T47D (cell line): ENCODE measurements around the gene OR5L2.
"Not testable (repeated sequence)": the region's sequence is repeated elsewhere in the genome, so short reads cannot be mapped to it uniquely, and the experiment has no call there.

Experiments
- DNase-seq, 2 experiments: peaks; one replicate each; pipeline versions ENCODE4 v3.0.0 to v3.0.0-alpha.2; 2011 to 2012; ENCODE audit warnings: low read depth in 1 of 2, low spot score in 1 of 2
- JUND ChIP-seq: IDR thresholded peaks from 2 replicates; pipeline ENCODE4 v1.6.1; 2012; ENCODE audit warnings: low read depth
- in situ Hi-C: cut with HindIII; loops from 2 replicates; pipeline ENCODE4 v1.10.0; 2016; ENCODE audit warnings: low sequenced_read_pairs, low pct_unique_long_range_greater_than_20kb

OR5L2 gene

DNA sequence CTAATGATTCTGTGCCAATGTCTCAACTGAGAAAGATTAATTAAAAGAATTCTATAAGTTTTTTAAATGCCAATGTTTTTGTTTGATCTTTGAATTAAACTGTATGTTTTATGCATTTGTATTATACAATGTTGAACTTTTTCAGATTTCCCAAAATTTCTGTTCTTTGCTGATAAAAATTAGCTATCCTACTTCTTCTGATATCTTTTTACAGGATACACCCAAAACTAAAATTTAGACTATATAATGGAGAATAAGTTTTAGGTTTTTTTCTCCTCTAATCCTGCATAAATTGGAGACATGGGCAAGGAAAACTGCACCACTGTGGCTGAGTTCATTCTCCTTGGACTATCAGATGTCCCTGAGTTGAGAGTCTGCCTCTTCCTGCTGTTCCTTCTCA, at the start of gene OR5L2:
TSS of gene OR5L2 (plus strand) at position 301 of the 400 bp plus-strand sequence. CDS start at position 301, 0 bp downstream.
- TF ChIP-seq JUND: no peak
- no peak for DNase-seq
- in situ Hi-C loops: no loop called here

GRCh38 chr11:55791606-55792005, 35.4 kb upstream of the OR5L2 start:
- no peak for TF ChIP-seq JUND
- in situ Hi-C loops: no loop called here
- DNase-seq: no peak

DNA sequence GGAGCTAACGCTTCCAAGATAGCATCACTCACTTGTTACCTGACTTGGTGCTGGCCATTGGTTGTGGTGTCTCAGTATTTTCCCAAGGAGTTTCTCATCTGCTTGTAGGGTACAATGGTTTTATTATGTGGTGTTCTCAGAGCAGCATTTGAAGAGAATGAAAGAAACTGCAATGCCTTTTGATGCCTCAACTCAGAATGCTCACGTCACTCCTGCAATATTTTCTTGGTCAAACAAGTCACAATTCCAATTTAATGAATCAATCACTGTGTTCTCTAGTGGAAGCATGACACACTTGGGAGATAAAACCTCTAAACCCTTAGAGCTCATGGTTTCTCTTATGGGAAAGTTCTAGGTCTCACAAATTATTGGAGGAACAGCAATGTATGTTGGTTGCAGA, 33.7 kb upstream of the OR5L2 start:
- TF ChIP-seq JUND: no peak
- DNase-seq: no peak
- in situ Hi-C loops: no loop called here

DNA sequence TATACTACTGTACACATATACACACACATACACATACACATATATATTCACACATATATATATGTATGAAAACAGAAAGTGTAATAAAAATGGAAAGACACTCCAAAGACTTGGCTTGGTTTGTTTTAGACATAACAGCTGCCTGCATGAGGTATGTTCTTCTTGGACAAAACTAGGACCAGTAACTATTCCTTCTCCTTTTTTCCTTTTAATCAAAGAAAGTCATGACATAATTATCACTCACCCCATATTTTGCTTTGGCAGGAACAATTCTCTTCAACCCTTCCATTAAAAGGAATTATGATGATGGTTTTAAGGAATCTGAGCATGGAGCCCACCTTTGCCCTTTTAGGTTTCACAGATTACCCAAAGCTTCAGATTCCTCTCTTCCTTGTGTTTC, 31.8 kb upstream of the OR5L2 start, which contains the start of gene OR5D14:
TSS of gene OR5D14 (plus strand) at position 301 of the 400 bp plus-strand sequence. CDS start at position 301, 0 bp downstream.
- TF ChIP-seq JUND: no peak
- DNase-seq: no peak
- in situ Hi-C loops: no loop called here

- TF ChIP-seq JUND: no peak
- in situ Hi-C loops: no loop called here
- no peak for DNase-seq
Observed at GRCh38 chr11:55806248-55806647, 20.8 kb upstream of the OR5L2 start.

GRCh38 chr11:55811067-55811466, 16.0 kb upstream of the OR5L2 start, which contains the start of gene OR5L1:
OR5L1 (plus strand) TSS chr11:55811367; CDS start chr11:55811467, 100 bp downstream.
- in situ Hi-C loops: no loop called here
- TF ChIP-seq JUND: no peak
- no peak for DNase-seq

DNA sequence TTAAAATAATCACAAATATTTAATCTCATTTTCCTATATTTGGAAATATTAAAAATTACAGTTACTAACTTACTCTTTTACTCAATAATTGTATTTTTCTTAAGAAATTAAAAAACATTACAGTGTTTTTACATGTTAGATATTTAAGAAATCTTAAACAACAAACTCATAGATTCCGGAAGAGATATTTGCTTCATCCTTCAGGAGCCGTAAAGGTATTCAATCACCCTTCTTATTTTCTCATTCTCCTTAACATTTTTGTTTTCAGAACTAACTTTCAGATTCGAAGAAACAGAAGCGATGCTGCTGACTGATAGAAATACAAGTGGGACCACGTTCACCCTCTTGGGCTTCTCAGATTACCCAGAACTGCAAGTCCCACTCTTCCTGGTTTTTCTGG, 7.7 kb upstream of the OR5L2 start, which contains the start of gene OR5D18:
TSS of gene OR5D18 (plus strand) at position 301 of the 400 bp plus-strand sequence. CDS start at position 301, 0 bp downstream.
- in situ Hi-C loops: no loop called here
- TF ChIP-seq JUND: no peak
- DNase-seq: no peak

- no peak for TF ChIP-seq JUND
- in situ Hi-C loops: no loop called here
- DNase-seq: no peak
Observed at GRCh38 chr11:55838452-55838851, 11.4 kb downstream of the OR5L2 start, which contains the start of gene OR5D16. OR5D16 (plus strand) TSS chr11:55838752; CDS start chr11:55838752, 0 bp downstream.

DNA sequence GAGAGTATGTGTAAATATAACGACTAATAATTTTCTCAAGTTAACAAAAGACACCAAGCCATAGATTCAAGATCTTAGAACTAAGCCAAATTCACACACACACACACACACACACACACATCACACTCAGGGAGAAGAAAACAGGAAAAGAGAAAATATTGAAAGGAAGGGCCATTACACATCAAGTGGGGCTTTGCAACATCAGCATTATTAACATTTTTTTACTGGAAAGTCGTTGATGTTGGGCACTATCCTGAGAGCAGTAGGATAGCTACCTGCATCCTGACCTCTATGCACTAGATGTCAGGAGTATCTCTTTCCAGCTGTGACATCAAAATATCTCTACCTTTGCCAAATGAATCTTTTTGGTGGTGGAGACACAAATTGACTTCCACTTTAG, 20.4 kb downstream of the OR5L2 start:
- in situ Hi-C loops: no loop called here
- no peak for TF ChIP-seq JUND
- no peak for DNase-seq

- TF ChIP-seq JUND: no peak
- DNase-seq: no peak
- in situ Hi-C loops: no loop called here
Observed at GRCh38 chr11:55849037-55849436, 22.0 kb downstream of the OR5L2 start.

- no peak for DNase-seq
- in situ Hi-C loops: no loop called here
- TF ChIP-seq JUND: no peak
Observed at GRCh38 chr11:55852141-55852540, 25.1 kb downstream of the OR5L2 start.

GRCh38 chr11:55854704-55855103, 27.7 kb downstream of the OR5L2 start:
- no peak for TF ChIP-seq JUND
- DNase-seq: no peak
- in situ Hi-C loops: no loop called here

DNA sequence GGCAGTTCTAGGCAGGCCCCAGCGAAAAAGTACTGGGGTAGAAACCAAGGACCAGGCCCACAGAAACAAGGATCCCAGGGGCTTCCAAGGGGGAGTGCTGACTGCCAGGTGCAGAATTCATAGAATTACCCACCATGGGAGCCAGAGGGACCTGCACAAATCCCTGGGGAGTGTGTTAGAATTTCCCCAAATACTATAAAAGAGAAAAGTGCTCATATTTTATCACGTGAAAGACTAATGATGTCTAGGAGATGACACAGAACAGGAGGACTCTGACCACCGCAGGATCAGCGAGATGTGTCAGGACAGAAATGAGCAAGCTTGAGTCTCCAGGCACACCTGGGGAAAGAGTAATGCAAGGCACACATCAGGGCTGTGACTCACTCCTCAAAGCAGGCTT, 40.3 kb downstream of the OR5L2 start:
- in situ Hi-C loops, DNase-seq: not testable (repeated sequence)

GRCh38 chr11:55872731-55873130, 45.7 kb downstream of the OR5L2 start:
- DNase-seq: peak in 1 of 2 experiments; percentile 36
- in situ Hi-C loops: not testable (repeated sequence)

DNA sequence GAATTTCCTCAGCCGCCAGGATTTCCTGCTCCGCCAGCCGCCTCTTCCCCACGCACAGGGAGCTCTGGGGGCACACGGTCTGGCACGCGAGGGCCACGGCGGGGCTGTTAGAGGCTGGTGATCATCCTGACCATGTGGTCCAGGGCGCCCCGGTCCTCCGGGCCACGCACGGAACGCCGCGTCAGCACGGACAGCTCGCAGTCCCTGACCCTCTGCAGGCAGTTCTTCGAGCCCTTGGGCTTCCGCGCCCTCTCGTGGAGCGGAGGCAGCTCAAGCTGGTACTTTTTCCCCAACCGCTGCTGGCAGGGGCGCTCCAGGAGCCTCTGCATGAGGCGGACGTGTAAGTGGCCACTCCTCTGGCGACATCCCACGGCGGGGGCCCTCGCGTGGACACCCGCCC, 46.1 kb downstream of the OR5L2 start:
- DNase-seq, in situ Hi-C loops: not testable (repeated sequence)
